Transverse colon (tissue), 4 donors: ENCODE measurements around the gene NCCRP1.
"Not testable (repeated sequence)": the region's sequence is repeated elsewhere in the genome, so short reads cannot be mapped to it uniquely, and the experiment has no call there.

Experiments used
- POLR2A ChIP-seq: fragments of 450-650 bp; IDR thresholded peaks from one replicate; pipeline ENCODE4 v1.6.1; 2016; ENCODE audit warnings: antibody characterized with exemption, mild to moderate bottlenecking, moderate library complexity
- POLR2AphosphoS5 ChIP-seq, 3 donors: sonication (generic); formaldehyde crosslinking; IDR thresholded peaks; one replicate each; pipeline ENCODE4 v1.6.1; 2016; ENCODE audit warnings: antibody characterized with exemption in 3 of 3
- TF ChIP-seq, protein P1 (sequence below), 5 experiments: fragments of 200-600 bp in 3 of 5; fragments of 450-650 bp in 2 of 5; sonication (generic) in 3 of 5; IDR thresholded peaks; 1 replicate in 2 of 5; 2 replicates in 3 of 5; pipeline ENCODE4 v1.5.1; 2016 to 2017; ENCODE audit warnings: antibody characterized with exemption in 5 of 5, inconsistent platforms in 3 of 5, mild to moderate bottlenecking in 2 of 5, moderate library complexity in 1 of 5

DNA sequence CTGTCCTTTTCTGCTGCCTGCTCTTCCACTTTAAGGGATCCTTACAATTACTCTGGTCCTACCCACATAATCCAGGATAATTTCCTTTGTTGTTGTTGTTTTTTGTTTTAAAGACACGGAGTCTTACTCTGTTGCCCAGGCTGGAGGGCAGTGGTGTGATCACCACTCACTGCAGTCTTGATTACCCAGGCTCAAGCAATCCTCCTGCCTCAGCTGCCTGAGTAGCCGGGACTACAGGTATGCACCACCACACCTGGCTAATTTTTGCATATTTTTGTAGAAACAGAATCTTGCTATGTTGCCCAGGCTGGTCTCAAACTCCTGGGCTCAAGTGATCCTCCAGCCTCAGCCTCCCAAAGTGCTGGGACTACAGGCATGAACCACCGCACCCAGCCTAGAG lies 18.6 kb downstream of the NCCRP1 start:
- TF ChIP-seq, protein P1, sequence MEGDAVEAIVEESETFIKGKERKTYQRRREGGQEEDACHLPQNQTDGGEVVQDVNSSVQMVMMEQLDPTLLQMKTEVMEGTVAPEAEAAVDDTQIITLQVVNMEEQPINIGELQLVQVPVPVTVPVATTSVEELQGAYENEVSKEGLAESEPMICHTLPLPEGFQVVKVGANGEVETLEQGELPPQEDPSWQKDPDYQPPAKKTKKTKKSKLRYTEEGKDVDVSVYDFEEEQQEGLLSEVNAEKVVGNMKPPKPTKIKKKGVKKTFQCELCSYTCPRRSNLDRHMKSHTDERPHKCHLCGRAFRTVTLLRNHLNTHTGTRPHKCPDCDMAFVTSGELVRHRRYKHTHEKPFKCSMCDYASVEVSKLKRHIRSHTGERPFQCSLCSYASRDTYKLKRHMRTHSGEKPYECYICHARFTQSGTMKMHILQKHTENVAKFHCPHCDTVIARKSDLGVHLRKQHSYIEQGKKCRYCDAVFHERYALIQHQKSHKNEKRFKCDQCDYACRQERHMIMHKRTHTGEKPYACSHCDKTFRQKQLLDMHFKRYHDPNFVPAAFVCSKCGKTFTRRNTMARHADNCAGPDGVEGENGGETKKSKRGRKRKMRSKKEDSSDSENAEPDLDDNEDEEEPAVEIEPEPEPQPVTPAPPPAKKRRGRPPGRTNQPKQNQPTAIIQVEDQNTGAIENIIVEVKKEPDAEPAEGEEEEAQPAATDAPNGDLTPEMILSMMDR (IDR thresholded peaks at IDR 0.05), result not testable (repeated sequence)
- not testable (repeated sequence) for TF ChIP-seq POLR2A; POLR2AphosphoS5 (IDR thresholded peaks at IDR 0.05)
